Activated T-helper 2 cell treated with anti-CD3 and anti-CD28 coated beads, Interferon-gamma antibody, Interleukin-2, Interleukin-4, amounts not matched to agents 10 μg/mL and 5 μg/mL and 100 μg/mL, durations not matched to agents 14 hours and 24 hours and 36 hours (primary cell): ENCODE results near the gene IMP4. TPM values are rescaled to one million over a fixed set of nuclear protein-coding genes. Genes with fewer than 3 reads are reported as not detected.
A peak's percentile ranks its signal among the peaks of the same experiment; 100 is the strongest.

ENCODE experiments used
- DNase-seq: peaks from one replicate; pipeline ENCODE4 v3.0.0; 2021; ENCODE audit warnings: low spot score
- H3K27ac Mint-ChIP-seq: one replicate; pipeline ENCODE4 v1.8.0; 2021; ENCODE audit warnings: mixed read lengths
- H3K27me3 Mint-ChIP-seq: one replicate; pipeline ENCODE4 v1.8.0; 2021; ENCODE audit warnings: low read depth, mixed read lengths
- H3K36me3 Mint-ChIP-seq: one replicate; pipeline ENCODE4 v1.8.0; 2021; ENCODE audit warnings: low read depth, mixed read lengths
- H3K4me1 Mint-ChIP-seq: one replicate; pipeline ENCODE4 v1.8.0; 2021; ENCODE audit warnings: low read depth, mixed read lengths
- H3K4me3 Mint-ChIP-seq: one replicate; pipeline ENCODE4 v1.8.0; 2021; ENCODE audit warnings: low read depth, mild to moderate bottlenecking, moderate library complexity, mixed read lengths
- H3K9me3 Mint-ChIP-seq: one replicate; pipeline ENCODE4 v1.8.0; 2021; ENCODE audit warnings: mixed read lengths
- intact Hi-C: fragments of 100-400 bp; cut with micrococcal nuclease; formaldehyde crosslinking; loops from one replicate; pipeline ENCODE4 v1.15.1; 2023
- total RNA-seq: library from RNA; stranded (reverse); gene quantifications from 2 replicates; pipeline ENCODE4 v1.2.3, GENCODE V29; 2022

The IMP4 gene
- total RNA-seq, 1 donor from 2014 or later, result 142 TPM

DNA sequence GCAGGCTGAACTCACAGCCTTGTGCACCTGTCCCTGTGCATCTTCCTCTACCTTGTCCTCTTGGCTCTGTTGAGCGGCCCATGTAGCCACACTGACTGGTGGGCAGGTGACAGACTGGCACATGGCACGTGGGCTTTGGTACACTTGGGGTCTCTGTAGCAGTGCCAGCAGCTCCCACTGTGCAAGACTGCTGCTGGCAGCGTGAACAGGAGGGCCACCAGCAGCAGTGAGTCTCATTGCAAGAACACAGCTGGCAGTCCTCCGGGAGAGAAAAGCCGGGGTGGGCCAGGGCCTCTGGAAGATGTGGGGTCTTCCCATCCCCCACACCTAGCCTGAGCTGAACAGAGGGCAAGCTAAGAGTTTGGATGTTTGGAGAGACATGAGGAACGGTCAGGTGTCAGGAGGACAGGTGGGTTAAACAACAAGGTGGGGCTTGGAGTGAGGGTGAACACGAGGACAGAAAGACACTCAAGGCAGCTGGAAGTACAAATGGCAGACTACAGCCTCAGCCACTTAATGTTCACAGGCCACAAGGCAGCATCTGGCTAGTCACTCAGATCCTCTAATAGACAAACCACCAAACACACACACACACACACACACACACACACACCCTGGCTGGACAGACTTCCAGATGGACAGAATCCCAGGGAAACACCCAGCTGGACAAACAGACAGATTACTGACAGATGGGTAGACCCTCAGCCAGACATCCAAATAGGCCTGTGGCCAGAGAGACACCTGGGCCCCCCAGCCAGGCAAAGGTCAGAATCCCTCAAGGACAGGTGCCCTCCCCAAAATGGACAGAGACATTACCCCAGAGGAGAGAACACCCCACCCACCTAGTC is 10.8 kb downstream of the IMP4 start:
- Mint-ChIP-seq H3K36me3 (peaks cover 12% of the 10 kb centered on the region), H3K27me3 (no peaks in the 10 kb centered on the region), H3K27ac (no peak overlapping the region), H3K4me1 (peaks cover 20% of the 10 kb centered on the region), H3K4me3 (no peak overlapping the region), H3K9me3 (no peaks in the 10 kb centered on the region)
- intact Hi-C loops, result no loop called here
- no peak for DNase-seq

DNA sequence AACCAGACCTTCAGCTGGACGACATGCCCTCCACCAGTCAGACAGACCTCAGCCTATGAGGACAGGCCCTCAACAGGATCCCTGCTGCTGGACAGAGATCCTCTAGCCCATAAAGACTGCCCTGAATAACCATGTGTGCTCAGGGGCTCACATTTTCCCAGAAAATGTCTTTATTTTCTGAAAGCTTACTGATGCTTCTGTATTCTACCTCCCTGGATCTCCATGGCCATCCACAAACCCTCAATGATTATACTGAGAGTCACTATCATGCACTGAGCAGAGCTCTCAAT is 11.4 kb downstream of the IMP4 start:
- intact Hi-C loops, result no loop called here
- DNase-seq, result no peak
- Mint-ChIP-seq H3K4me1 (peaks cover 19% of the 10 kb centered on the region), H3K27me3 (no peaks in the 10 kb centered on the region), H3K36me3 (peaks cover 11% of the 10 kb centered on the region), H3K27ac (no peak overlapping the region), H3K4me3 (peak overlapping the region; percentile 79), H3K9me3 (no peaks in the 10 kb centered on the region)

DNA sequence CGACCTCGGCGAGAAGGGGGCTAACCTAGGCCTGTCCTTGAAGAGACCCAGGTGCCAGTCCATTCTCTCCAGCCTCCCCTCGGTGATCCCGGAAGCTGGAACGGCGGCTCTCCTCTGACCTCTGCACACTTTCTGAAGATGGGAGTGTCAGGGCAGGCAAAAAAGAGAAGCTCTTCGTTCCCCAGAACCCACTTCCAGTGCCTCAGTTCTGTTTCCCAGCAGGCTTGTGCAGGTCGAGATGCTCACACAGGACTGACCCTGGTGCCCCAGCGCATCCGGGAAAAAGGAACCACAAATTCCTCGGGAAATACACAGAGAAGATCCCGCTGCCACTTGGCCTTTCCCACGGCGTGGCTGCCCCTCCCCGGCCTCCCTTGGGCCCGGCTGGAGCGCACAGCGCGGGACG is 12.5 kb downstream of the IMP4 start:
- peak overlapping the region; percentile 79 for H3K4me3 Mint-ChIP-seq
- H3K9me3 Mint-ChIP-seq, result no peaks in the 10 kb centered on the region
- H3K36me3 Mint-ChIP-seq, result peaks cover 8% of the 10 kb centered on the region
- no peaks in the 10 kb centered on the region for H3K27me3 Mint-ChIP-seq
- peaks cover 13% of the 10 kb centered on the region for H3K4me1 Mint-ChIP-seq
- intact Hi-C loops, result no loop called here
- no peak overlapping the region for H3K27ac Mint-ChIP-seq
- DNase-seq, result no peak

DNA sequence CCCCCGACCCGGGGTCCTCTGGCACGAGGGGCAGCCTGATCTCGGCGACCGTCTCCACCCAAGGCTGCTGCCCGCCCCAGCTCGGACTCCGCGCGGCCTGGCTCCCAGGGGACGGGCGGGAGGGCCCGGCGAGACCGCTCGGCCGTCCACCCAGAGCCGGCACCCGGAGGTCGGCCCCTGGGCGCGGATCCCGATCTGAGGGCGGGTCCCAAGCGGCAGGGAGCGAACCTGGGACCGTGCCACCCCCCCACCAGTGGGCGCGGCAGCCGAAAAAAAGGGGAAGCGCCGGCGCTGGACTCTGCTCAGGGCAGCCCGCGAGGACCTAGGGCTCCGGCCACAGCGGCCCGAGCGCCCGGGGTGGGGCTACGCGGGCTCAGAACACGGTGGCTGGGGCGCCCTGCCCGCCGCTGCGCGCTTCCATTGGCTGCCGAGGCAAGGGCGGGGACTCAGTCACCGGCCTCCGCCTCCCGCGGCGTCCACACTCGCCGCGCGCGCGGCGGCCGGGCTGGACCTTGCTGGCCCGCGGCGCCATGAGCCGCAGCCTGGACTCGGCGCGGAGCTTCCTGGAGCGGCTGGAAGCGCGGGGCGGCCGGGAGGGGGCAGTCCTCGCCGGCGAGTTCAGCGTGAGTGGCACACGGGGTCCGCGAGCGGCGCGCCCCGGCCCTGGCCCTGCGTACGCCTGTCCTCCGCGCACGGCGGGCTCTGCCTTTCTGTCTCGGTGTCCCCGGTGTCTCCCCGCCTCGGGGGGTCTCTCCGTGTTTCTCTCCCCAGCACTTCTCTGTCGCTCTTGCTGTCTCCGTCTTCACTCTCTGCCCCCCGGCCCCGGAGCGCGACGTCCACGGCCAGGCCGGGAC is 13.1 kb downstream of the IMP4 start, which contains the start of gene PTPN18:
PTPN18 (plus strand) TSS at position 479 of the 854 bp plus-strand sequence; CDS start at position 531, 52 bp downstream.
- peak; percentile 55 for DNase-seq
- intact Hi-C loops, result loop anchor here (1.0 to 2.0 kb wide), 2 partner anchors 14 to 15 kb away; partner anchors contain the start of gene IMP4
- H3K27ac Mint-ChIP-seq, result no peak within 1 kb of the TSS
- H3K4me3 Mint-ChIP-seq, result peak within 1 kb of the TSS; percentile 81
- H3K27me3 Mint-ChIP-seq, result peaks cover 2% of the 10 kb centered on the region
- no peaks in the 10 kb centered on the region for H3K9me3 Mint-ChIP-seq
- H3K36me3 Mint-ChIP-seq, result peaks cover 3% of the 10 kb centered on the region
- peaks cover 13% of the 10 kb centered on the region for H3K4me1 Mint-ChIP-seq

DNA sequence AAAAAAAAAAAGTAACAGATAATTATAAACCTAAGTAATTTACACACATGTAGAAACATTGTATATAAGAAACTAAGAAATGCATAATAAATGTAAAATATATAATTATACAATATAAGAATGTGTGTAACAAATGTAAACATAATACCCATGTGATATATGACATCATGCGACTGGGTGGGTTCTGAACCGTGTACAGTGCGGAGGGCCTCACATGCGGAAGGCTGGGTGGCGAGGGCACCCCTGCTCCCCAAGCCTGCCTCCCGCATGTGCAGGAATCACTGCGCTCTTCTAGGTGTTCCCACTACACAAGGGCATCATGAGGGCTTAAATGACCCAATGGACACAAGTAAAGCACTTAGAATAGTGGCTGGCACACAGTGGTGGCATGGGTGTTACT is 15.2 kb downstream of the IMP4 start:
- intact Hi-C loops, result loop anchor here (2.0 kb wide), 1 partner anchor 13 kb away; no protein-coding TSS in a partner anchor
- Mint-ChIP-seq H3K9me3 (no peaks in the 10 kb centered on the region), H3K36me3 (no peaks in the 10 kb centered on the region), H3K27me3 (peaks cover 2% of the 10 kb centered on the region), H3K27ac (no peak overlapping the region), H3K4me1 (peaks cover 13% of the 10 kb centered on the region), H3K4me3 (no peak overlapping the region)
- DNase-seq, result peak; percentile 7

DNA sequence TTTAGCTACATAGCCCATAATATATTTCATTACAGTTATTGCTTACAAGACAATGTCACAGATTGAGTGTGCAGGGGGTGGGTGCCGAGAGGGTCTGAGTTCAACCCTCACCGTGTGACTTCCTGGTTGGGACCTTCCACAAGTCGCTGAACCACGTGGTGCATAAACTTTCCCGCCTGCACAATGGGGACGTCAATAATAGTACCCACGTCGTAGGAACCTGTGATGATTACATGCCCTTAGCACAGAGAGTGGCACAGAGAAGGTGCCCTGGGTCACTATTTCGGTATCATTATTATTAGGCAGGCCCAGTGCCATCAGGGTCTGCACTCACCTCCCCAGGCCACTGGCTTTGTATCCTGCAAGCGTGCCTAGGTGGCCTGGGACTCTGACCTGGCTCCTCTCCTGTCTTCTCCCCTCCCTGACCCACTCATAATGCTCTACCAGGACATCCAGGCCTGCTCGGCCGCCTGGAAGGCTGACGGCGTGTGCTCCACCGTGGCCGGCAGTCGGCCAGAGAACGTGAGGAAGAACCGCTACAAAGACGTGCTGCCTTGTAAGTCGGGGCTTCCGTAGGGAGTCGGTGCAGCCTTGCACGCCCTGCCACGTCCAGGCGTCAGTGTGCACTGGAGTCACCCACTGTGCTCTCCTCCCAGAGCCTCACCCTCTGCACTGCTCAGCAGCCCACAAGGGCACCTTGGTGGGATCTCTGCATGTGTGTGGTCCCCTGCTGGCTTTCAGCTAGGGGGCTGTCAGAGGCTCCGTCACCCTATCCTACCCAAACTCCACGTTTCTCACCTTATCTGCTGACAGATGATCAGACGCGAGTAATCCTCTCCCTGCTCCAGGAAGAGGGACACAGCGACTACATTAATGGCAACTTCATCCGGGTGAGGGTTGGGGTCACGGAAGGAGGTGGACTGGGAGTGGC is 16.0 kb downstream of the IMP4 start:
- Mint-ChIP-seq H3K4me1 (peaks cover 13% of the 10 kb centered on the region), H3K36me3 (no peaks in the 10 kb centered on the region), H3K4me3 (no peak overlapping the region), H3K9me3 (no peaks in the 10 kb centered on the region), H3K27ac (no peak overlapping the region), H3K27me3 (peaks cover 2% of the 10 kb centered on the region)
- intact Hi-C loops, result no loop called here
- no peak for DNase-seq

DNA sequence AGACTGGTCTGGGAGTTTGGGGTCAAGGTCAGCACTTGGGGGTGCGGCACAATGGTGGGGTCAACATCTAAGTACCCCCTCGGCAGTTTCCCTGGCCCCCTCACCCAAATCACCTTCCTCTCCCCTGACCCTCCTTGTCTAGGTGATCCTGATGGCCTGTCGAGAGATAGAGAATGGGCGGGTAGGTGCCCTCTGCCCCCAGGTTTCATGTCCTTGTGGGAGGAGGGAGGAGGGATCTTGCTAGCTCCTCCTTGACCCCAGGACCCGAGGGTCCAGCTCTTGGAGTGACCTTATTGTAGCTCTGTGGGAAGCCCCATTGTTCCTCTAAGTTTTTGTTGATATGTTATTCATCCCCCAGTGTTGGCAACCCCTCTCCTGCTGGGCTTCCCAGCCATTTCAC is 16.8 kb downstream of the IMP4 start:
- DNase-seq, result no peak
- peaks cover 10% of the 10 kb centered on the region for H3K4me1 Mint-ChIP-seq
- intact Hi-C loops, result no loop called here
- H3K9me3 Mint-ChIP-seq, result no peaks in the 10 kb centered on the region
- peaks cover 2% of the 10 kb centered on the region for H3K27me3 Mint-ChIP-seq
- H3K4me3 Mint-ChIP-seq, result no peak overlapping the region
- H3K27ac Mint-ChIP-seq, result no peak overlapping the region
- no peaks in the 10 kb centered on the region for H3K36me3 Mint-ChIP-seq

DNA sequence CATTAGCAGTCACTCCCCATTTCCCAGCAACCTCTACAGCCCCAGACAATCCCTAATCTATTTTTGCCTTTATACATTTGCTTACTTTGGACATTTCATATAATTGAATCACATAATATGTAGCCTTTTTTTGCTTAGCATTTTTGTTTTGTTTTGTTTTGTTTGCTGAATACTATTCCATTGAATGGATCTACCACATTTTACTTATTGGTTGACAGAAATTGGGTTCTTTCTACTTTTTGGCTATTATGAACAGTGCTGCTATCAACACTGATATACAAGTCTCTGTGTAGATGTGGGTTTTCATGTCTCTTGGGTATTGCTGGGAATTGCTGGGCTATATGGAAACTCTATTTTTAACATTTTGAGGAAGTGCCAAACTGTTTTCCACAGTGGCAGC is 20.8 kb downstream of the IMP4 start:
- no peaks in the 10 kb centered on the region for H3K9me3 Mint-ChIP-seq
- peaks cover 3% of the 10 kb centered on the region for H3K27me3 Mint-ChIP-seq
- no peaks in the 10 kb centered on the region for H3K36me3 Mint-ChIP-seq
- intact Hi-C loops, result no loop called here
- H3K4me1 Mint-ChIP-seq, result peaks cover 3% of the 10 kb centered on the region
- DNase-seq, result no peak
- no peak overlapping the region for H3K27ac Mint-ChIP-seq
- H3K4me3 Mint-ChIP-seq, result no peak overlapping the region

DNA sequence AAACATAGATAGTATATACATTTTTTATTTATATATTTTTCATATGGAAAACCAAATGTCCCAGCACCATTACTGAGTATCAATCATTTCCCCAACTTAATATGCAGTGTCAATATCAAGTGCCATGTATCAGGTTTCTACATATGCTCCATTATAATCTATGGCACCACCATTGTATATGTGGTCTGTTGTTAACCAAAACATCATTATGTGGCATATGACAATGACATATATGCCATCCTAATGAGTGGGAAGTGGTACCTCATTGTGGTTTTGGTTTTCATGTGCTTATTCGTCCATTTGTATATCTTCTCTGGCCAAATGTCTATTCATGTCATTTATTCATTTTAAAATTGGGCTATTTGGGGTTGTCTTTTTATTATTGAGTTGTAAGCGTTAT is 22.4 kb downstream of the IMP4 start:
- Mint-ChIP-seq H3K9me3 (no peaks in the 10 kb centered on the region), H3K4me1 (peaks cover 6% of the 10 kb centered on the region), H3K27ac (no peak overlapping the region), H3K36me3 (peaks cover 9% of the 10 kb centered on the region), H3K4me3 (no peak overlapping the region), H3K27me3 (peaks cover 3% of the 10 kb centered on the region)
- intact Hi-C loops, result no loop called here
- no peak for DNase-seq

DNA sequence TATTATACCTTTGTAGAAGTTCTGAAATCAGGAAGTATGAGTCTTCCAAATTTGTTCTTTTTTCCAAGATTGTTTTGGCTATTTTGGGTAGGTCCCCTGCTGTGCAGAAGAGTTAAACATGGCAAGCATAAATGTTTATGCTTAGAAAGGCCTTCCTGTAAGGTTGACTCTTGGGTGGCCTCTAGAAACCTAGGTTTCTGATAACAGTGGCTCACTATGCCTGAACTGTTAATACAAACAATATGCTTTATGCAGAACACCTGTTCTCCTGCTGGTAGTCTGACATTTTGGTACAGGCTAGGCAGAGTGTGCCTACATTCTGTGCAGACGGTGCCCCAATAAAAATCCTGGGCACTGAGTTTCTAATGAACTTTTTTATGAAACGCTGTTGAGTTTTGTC is 23.3 kb downstream of the IMP4 start:
- DNase-seq, result no peak
- no peak overlapping the region for H3K4me3 Mint-ChIP-seq
- H3K27ac Mint-ChIP-seq, result no peak overlapping the region
- intact Hi-C loops, result no loop called here
- peaks cover 1% of the 10 kb centered on the region for H3K27me3 Mint-ChIP-seq
- H3K9me3 Mint-ChIP-seq, result no peaks in the 10 kb centered on the region
- H3K36me3 Mint-ChIP-seq, result peaks cover 17% of the 10 kb centered on the region
- peaks cover 15% of the 10 kb centered on the region for H3K4me1 Mint-ChIP-seq

DNA sequence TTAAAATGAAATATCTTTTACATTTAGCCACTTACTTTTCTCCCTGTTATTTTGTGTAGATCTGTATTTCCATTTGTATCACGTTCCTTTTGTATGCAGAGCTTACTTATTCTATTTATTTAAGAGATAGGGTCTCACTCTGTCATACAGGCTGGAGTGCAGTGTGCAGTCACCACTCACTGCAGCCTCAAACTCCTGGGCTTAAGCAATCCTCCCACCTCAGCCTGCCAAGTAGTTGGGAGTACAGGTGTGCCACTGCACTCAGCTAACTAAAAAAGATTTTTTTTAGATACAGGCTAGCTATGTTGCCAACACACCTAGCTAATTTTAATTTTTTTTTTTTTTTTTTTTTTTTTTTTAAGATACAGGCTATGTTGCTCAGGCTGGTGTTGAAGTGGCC is 24.0 kb downstream of the IMP4 start:
- no peak overlapping the region for H3K27ac Mint-ChIP-seq
- DNase-seq, result no peak
- no peak overlapping the region for H3K4me3 Mint-ChIP-seq
- intact Hi-C loops, result no loop called here
- no peaks in the 10 kb centered on the region for H3K9me3 Mint-ChIP-seq
- peaks cover 1% of the 10 kb centered on the region for H3K27me3 Mint-ChIP-seq
- H3K36me3 Mint-ChIP-seq, result peaks cover 24% of the 10 kb centered on the region
- H3K4me1 Mint-ChIP-seq, result peaks cover 20% of the 10 kb centered on the region

DNA sequence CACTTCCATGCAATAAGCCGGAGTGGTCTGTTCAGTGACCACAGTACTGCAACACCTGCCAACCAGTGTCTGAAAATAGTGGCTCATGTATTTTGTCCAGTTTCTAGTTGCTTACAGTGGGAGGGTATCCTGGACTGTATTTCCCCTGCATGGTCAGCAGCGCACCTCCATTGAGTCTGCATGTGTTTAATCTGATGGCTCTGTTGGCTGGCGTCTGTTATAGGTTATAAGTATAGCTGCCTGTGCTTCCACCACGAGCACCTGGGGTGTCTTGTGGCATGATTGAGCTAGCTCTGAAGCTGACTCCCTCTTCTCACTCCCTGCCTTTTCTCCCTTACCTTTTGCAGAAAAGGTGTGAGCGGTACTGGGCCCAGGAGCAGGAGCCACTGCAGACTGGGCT is 26.1 kb downstream of the IMP4 start:
- H3K36me3 Mint-ChIP-seq, result peaks cover 34% of the 10 kb centered on the region
- peaks cover 27% of the 10 kb centered on the region for H3K4me1 Mint-ChIP-seq
- no peak overlapping the region for H3K27ac Mint-ChIP-seq
- no peak overlapping the region for H3K4me3 Mint-ChIP-seq
- peaks cover 1% of the 10 kb centered on the region for H3K27me3 Mint-ChIP-seq
- intact Hi-C loops, result no loop called here
- DNase-seq, result no peak
- no peaks in the 10 kb centered on the region for H3K9me3 Mint-ChIP-seq
